ENCODE results near the gene F5. TPM values are rescaled to one million over a fixed set of nuclear protein-coding genes. Genes with fewer than 3 reads are reported as not detected.

Gene F5
- polyA plus RNA-seq, 5 donors: 0.10 to 1.5 (median 0.26) TPM

DNA sequence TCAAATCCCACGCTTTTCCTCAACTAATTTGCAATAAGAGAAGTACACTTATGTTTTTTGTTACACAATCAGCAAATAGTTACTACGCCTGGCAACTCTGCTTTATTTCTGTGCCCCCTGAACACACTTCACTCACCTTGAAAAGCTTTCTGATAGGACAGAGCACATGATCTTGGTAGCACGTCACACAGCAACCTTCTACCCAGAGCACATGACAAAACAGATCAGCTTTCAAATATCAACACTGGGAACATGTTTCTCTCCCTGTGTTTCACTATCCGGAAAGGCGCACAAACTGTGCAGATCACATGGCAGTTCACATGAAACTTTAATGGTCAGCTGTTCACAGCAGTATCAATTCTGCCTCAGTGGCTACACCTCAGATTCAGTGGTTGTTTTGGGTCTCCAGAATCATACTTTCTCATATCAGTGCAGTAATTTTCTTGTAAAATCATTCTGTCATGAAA, 102.7 kb downstream of the F5 start:
- peak; percentile 34 to 40 for DNase-seq

DNA sequence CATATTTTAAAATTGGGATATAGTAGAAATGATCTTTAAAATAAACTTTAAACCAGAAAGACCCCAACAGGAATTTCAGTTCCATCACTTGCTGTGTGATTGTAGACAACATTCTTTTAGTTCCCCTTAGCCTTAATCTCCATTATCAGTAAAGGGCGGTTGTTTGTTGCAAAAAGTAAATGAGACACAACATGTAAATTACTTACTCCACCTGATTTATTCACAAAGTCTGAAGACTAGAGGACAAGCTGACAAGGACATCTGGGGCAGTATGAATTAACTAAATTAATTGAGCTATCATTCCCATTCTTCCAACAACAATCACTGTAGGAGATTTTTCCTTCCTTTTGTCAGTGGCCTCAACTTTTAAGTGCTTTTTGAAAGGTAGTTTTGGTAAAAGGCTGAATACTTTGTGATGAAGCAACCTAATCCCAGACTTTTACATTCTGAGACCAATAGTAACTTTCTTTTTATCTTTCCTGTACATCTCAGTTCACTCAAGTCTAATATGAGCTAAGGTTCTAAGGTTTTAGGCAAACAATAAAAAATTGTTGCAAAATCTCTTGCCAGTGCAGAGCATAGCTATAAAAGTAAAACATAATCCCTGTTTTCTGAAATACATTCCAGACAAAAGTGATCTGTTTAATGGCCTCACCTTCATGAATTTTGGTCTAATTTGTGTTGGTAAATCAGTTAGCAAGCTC, 106.8 kb downstream of the F5 start:
- DNase-seq: no peak

- no peak for DNase-seq
These were observed 108.1 kb downstream of the F5 start for GRCh38 chr1:169478094-169478672.

DNA sequence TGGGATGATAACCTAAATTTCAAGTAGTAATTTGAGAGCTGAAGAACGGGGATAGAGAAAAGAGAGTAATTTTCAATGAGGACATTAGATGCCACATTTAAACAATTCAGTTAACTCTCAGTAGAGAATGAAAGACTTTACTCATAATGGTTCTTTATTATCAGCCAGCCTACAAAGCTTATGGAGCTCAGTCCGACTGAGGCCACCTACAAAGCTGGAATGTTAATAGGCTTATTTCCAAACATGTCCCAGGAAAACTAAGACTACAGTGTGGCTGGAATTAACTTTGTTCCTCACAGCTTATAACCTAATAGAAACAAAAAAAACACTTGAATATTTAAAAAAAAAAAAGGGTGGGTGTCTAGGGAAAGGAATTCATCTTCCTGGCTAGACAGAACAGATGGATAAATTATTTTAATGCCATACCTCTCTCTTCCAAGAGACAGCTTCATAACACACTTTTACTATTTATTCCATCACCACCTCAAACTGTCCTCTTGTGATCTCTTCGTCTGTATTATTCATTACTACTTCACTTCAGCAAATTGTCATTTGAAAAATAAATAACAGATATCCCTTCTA, 110.4 kb downstream of the F5 start:
- DNase-seq: no peak

DNA sequence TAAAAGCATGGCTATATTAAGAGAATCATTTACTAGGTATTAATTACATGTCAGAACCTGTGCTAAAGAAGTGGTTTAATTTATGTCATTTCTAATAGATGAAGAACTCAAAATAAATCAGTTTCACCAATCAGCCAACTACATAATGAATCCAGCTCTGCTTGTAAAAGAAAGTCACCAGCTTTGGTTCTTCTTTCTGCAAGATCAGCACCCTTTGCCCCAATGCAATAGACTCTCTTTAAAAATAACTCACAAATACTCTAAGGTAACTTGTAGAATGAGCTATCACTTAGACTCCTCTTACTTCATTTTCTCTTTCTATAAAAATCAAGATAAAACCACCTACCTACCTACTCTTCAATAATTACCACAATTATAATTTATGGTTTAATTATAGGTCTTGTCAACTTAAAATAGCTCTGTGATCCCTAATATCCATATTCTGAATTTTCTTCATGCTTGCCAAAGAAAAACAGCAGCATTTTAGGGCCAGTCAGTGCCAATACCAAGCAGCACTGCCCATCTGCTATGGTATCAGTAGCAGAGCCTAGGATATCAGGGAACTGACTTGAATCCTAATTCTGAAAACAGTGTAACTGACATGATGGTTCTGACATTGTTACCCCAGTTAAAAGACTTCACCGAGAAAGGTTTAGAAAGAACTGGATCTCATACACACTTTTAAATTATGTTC, 111.8 kb downstream of the F5 start:
- no peak for DNase-seq

GRCh38 chr1:169473347-169473746, 112.9 kb downstream of the F5 start:
- DNase-seq: no peak

- no peak for DNase-seq
These were observed 113.5 kb downstream of the F5 start for GRCh38 chr1:169472738-169473137.

DNA sequence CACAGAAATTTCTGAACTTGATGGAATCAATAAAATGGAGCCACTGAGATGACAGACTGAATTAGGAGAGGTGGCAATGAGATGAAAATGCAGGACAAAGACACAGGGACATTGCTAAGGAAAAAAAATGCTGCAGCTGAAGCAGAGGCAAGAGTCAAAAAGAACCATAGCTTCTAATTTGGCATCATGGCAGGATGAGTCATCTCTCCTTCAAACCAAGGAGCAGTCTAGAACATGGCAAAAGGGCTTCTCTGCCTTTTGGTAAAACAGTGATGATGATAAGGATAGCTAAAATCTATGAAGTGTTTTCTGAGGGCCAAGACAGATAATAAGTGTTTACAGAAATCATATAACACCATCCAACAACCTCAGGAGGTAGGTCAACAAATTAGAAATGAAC, 117.3 kb downstream of the F5 start:
- no peak for DNase-seq

DNA sequence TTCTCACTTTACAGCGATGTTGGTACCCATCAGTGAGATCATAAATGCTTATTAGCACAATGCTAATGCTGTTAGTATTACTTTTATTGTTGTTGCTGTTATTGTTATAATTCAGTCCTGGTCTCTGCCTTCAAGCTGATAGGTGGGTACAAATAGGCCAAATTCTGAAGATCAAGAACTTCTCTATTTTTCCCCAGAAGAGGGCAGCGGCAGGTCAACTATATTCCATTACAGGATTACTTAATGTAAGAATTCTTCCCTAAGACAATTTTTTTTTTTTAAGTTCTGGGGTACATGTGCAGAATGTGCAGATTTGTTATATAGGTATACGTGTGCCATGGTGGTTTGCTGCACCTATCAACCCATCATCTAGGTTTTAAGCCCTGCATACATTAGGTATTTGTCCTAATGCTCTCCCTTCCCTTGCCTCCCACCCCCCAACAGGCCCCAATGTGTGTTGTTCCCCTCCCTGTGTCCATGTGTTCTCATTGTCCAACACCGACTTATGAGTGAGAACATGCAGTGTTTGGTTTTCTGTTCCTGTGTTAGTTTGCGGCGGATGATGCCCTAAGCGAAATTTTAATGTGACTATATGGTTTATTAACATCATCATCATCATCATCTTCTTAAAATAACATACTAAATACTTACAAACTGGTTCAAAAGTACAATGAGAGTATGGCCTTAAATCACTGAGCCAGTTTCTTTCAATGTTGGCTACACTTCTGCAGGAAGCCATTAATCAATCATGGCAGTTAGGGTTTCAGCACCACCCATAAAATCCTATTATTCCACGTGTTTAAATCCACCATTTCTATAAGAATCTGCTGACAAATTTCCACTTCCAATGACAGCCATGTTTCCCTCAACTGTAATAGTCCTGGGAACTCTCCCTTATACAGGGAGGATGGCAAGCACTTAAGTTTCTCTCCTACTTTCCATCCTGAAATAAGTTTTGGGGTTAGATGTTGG, 119.7 kb downstream of the F5 start:
- DNase-seq: peak in 1 of 2 donors; percentile 33

GRCh38 chr1:169465281-169465680, 121.0 kb downstream of the F5 start:
- no peak for DNase-seq

Other genes starting within 250 kb of the F5 start
- gene NME7, start 218.7 kb downstream of the F5 start, polyA plus RNA-seq (ENCODE audit: insufficient read depth in 1 of 5, insufficient read length in 5 of 5, low replicate concordance in 1 of 5): 10 to 100 TPM; 46.7 to 86.5 (median 59.2) TPM
- 10 to 100 TPM; 20.0 to 33.1 (median 28.3) TPM for gene BLZF1, start 218.3 kb downstream of the F5 start, polyA plus RNA-seq (ENCODE audit: insufficient read depth in 1 of 5, insufficient read length in 5 of 5, low replicate concordance in 1 of 5)
- gene CCDC181, start 159.0 kb downstream of the F5 start, polyA plus RNA-seq (ENCODE audit: insufficient read depth in 1 of 5, insufficient read length in 5 of 5, low replicate concordance in 1 of 5): 1 to 10 TPM; 4.1 to 5.9 (median 4.4) TPM
- 10 to 100 TPM; 12.6 to 18.0 (median 14.1) TPM for gene SLC19A2, start 100.5 kb downstream of the F5 start, polyA plus RNA-seq (ENCODE audit: insufficient read depth in 1 of 5, insufficient read length in 5 of 5, low replicate concordance in 1 of 5)
- gene SELP, start 43.6 kb upstream of the F5 start, polyA plus RNA-seq (ENCODE audit: insufficient read depth in 1 of 5, insufficient read length in 5 of 5, low replicate concordance in 1 of 5): 10 to 100 TPM in 1 of 5 donors, 1 to 10 TPM in 4; 6.7 to 11.5 (median 6.7) TPM
- gene SELL, start 125.1 kb upstream of the F5 start, polyA plus RNA-seq (ENCODE audit: insufficient read depth in 1 of 5, insufficient read length in 5 of 5, low replicate concordance in 1 of 5): 1 to 10 TPM; 3.1 to 5.2 (median 3.3) TPM
- gene SELE, start 147.6 kb upstream of the F5 start, polyA plus RNA-seq (ENCODE audit: insufficient read depth in 1 of 5, insufficient read length in 5 of 5, low replicate concordance in 1 of 5): under 1 TPM; 0.08 to 0.29 (median 0.24) TPM
- gene METTL18, start 208.4 kb upstream of the F5 start, polyA plus RNA-seq (ENCODE audit: insufficient read depth in 1 of 5, insufficient read length in 5 of 5, low replicate concordance in 1 of 5): 10 to 100 TPM; 13.5 to 17.6 (median 16.2) TPM